GM18873 (cell line): ENCODE data around the gene DCTPP1.
"Not testable (repeated sequence)": the region's sequence is repeated elsewhere in the genome, so short reads cannot be mapped to it uniquely, and the experiment has no call there.

ENCODE experiments used
- ATAC-seq: cut with Tn5 transposase; IDR thresholded peaks from one replicate; pipeline ENCODE4 v1.9.1; 2021; ENCODE audit warnings: mild to moderate bottlenecking, moderate library complexity, moderate number of reproducible peaks; ENCODE audit not compliant: unreplicated experiment, low FRiP score

The DCTPP1 gene

DNA sequence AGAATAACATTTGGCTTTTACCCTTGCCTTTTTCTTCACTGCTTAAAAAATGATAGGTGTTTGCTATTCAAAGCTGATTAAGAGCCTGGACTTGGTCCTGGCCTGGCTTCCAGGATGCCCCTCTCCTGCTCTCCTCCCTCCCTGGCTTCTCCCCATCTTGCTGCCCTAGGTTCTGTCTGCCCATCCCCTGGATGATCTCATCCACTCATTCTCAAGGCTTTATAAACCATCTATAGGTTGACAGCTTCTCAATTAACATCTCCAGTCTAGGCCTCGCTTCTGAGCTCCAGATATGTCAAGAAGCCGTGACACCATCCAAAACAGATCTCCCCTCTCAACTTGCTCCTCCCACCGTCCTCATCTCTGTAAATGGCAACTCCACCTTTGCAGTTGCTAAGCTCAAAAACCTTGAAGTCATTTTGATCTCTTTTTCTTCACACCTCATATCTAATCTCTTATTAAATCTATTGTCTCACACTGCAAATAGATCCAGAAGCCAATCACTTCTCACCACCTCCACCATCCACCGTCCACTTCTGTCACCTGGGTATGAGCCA, 13.7 kb downstream of the DCTPP1 start:
- no peak for ATAC-seq

DNA sequence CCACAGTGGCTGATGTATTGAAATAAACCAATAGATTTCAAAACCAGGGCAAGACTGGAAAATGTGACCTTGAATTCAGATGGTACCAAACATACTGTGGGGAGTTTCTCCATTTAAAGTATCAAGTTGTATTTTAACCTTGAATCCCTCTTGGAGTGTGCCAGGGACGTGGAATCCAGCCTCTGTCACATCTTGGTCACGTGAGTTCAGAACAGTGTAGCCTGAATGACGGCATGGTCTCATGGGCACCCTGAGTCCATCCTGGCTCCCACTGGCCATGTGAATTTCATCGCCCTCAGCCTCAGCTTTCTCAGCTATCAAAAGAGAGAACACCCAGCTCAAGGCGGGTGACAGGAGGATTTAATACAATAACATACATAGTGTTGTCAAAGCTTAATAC, 15.7 kb downstream of the DCTPP1 start:
- ATAC-seq: no peak

- no peak for ATAC-seq
These were observed 16.6 kb downstream of the DCTPP1 start for GRCh38 chr16:30413112-30413806.

DNA sequence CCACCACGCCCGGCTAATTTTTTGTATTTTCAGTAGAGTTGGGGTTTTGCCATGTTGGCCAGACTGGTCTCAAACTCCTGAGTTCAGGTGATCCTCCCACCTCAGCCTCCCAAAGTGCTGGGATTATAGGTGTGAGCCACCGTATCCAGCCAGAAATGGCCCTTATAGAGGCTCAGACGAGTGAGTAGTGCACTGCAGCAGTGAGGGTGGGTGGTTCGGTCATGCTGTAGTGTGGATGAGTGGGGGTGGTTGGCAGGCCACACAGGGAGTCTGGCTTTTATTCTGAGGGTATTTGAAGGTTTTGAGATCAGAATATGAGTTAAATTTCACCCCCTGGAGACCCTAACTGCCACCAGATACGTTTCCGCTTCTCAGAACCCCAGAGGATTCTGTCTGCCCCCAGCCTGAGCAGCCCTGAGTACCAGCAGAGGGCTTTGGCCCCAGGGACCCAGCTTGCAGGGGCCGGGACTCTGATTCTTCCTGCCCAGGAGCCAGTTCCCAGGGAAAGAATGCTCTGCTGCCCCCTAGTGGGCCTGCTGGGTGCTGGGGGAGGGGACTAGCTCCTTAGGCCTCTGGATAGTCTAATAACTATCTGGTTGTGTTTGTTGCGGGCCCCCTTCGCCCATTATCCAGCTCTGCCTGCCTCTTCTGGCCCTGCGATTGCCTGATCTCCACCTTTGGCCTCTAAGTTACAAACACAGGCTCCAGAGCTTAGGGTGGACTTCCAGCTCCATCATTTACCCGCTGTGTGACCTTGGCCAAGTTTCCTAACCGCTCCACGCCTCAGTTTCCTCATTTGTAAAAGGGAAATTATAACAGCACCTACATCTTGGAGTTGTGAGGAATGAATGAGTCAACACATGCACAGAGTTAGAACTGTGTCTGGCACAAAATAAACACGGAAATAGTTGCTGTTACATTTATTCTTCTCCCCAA, 20.4 kb downstream of the DCTPP1 start:
- ATAC-seq: no peak

DNA sequence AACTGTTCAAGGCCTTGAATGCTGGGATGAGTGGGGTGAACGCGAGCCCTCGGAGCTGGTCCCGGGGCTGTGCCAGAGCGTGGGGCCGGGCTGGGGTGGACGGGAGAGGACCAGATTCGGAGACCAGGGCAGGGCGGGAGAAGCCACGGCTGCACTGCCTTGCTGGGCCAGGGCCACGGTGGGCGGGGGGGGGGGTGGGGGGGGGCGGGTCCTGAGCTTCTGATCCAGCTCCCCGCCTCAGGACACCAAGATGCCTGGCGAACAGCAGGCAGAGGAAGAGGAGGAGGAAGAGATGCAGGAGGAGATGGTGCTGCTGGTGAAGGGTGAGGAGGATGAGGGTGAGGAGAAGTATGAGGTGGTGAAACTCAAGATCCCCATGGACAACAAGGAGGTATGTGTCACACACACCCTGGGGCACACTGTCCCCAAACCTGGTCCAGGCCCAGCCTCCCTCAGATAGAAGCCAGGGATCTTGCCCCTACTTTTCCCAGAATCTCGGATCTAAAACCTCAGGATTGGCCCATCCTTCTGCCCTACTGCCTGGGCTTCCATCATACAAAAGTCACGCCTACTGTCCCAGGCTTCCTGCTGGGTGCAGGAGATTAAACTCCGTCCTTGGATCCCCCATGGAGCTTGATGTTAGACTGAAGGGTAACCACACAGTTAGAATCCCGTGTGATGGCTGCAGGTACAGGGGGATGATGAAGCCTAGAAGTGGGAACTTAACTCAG, 21.9 kb downstream of the DCTPP1 start:
- ATAC-seq: no peak

DNA sequence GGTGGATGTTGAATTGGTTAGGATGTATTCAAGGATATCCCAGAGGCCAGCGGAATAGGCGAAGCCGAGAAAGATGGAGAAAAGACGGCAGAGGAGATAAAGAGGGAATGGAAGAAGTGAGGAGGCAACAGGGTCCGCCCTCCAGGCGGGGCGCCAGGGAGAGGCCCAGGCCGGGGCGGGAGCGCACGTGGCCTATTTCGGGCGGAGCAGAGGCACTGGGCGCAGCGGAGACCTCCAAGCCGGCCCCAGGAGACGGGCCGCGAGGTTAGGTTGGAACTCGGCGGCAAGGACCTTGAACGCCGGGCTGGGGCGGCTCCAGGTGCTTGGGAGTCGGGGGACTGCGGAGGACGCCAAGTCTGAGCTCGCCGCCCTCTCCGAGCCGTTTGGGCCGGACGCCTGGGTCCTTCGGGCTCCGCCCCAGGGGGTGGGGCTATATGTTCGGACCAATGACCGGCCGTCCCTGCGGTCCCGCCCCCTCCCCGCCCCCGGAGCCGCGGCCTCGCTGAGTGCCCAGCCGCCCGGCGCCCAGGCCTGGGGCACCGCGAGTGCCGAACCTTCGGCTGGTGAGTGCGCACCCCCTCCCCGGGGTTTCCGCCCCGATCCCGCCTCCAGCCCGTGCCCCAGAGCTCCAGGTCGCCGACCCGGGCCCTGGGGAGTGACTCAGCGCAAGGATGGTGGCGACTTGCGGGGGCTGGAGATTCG, 22.6 kb downstream of the DCTPP1 start, which contains the start of gene ZNF771:
Gene ZNF771 (plus strand): TSS at position 505 of the 702 bp plus-strand sequence. CDS start 448 bp downstream, outside the sequence.
- ATAC-seq: peak; percentile 64

GRCh38 chr16:30406795-30407101, 23.1 kb downstream of the DCTPP1 start:
- ATAC-seq: no peak

DNA sequence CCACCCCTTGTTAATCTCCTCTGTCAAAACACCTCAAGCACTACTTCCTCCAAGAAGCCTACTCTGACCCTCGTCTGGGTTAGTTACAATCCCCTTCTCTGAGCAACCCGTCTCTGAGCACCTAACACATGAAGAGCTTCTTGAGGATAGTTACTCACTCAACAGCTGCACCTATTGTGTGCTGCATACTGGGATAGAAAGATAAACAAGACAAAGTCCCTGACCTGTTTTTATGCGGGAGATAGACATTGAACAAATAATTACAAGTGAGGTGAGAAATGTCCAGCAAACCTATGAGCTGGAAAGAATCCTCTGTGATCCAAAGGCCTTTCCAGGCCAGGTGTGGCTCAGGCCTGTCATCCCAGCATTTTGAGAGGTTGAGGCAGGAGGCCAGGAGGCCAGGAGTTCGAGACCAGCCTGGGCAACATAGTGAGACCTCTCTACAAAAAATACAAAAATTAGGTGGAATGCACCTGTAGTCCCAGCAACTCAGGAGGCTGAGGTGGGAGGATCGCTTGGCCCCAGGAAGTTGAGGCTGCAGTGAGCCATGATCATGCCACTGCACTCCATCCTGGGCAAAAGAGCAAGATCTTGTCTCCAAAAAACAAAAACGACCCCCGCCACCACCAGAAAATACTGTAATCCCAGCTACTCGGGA, 27.9 kb downstream of the DCTPP1 start:
- ATAC-seq: no peak

DNA sequence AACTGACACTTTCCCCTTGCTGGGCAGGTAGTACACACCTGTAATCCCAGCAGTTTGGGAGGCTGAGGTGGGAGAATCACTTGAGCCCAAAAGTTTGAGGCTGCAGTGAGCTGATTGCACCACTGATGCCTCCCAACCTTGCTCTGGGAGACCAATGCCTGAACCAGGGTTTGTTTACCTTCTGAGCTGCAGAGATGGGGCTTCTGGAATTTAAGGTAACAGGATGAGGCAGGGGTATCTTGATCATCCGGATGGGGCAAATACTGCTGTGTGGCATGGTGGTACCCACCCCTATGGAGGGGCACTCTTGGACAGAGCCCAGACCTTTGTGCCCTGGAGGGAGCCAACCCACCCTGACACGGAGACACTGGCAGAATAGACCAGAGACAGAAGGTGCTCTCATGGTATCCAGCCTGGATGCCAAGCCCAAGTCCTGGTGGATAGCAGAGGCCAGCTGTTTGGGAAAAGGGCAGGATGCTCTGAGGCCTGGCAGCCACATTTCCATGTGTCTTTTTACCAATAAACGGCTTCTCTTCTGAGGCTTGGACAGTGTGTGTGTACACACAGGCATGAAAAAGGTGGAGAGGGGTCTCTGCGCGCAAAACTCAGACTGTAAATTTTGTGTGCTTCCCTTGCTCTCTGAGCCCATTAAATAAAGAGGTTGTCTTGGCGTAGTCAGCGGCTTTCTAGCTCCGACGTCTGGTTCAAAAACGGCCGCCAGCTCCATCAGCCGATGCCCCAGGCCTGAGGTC, 30.2 kb downstream of the DCTPP1 start:
- ATAC-seq: no peak

GRCh38 chr16:30398661-30399434, 31.0 kb downstream of the DCTPP1 start:
- ATAC-seq: no peak

- ATAC-seq: no peak
These were observed 31.8 kb downstream of the DCTPP1 start for GRCh38 chr16:30397776-30398660.

GRCh38 chr16:30397056-30397455, 32.8 kb downstream of the DCTPP1 start:
- ATAC-seq: no peak

GRCh38 chr16:30396627-30397026, 33.2 kb downstream of the DCTPP1 start:
- not testable (repeated sequence) for ATAC-seq

- no peak for ATAC-seq
These were observed 33.7 kb downstream of the DCTPP1 start for GRCh38 chr16:30395992-30396585.

GRCh38 chr16:30395155-30395991, 34.5 kb downstream of the DCTPP1 start, which contains the start of gene ZNF48:
Gene ZNF48, plus strand, starts transcription at chr16:30395420. Its CDS starts 375 bp downstream, at chr16:30395795.
- peak; percentile 47 for ATAC-seq
